Prostate gland (tissue), 2 donors: Measurements from ENCODE around the gene ADIPOR2. TPM values are rescaled to one million over a fixed set of nuclear protein-coding genes. Genes with fewer than 3 reads are reported as not detected.
"Not testable (repeated sequence)": the region's sequence is repeated elsewhere in the genome, so short reads cannot be mapped to it uniquely, and the experiment has no call there.

Experiments used
- DNase-seq: peaks from one replicate; pipeline ENCODE4 v3.0.0-alpha.2; 2019; ENCODE audit warnings: low spot score
- H3K27ac ChIP-seq, 2 donors: fragments of 200-600 bp; sonication (generic); 2 replicates each; pipeline ENCODE4 v1.5.1; 2017 to 2019
- H3K27me3 ChIP-seq: fragments of 200-600 bp; sonication (generic); replicated peaks from 2 replicates; pipeline ENCODE4 v1.5.1; 2019; ENCODE audit not compliant: insufficient read depth
- H3K36me3 ChIP-seq, 2 donors: fragments of 200-600 bp; sonication (generic); 1 replicate in 1 of 2; 2 replicates in 1 of 2; pipeline versions ENCODE4 v1.5.1 to v1.8.1; 2017 to 2019
- H3K4me1 ChIP-seq: fragments of 200-600 bp; sonication (generic); replicated peaks from 2 replicates; pipeline ENCODE4 v1.5.1; 2019
- H3K4me3 ChIP-seq, 2 donors: fragments of 200-600 bp; sonication (generic); 2 replicates each; pipeline ENCODE4 v1.5.1; 2017 to 2019
- H3K9me3 ChIP-seq: fragments of 200-600 bp; sonication (generic); 2 replicates; pipeline ENCODE4 v1.5.1; 2017
- CTCF ChIP-seq, 4 experiments: fragments of 200-600 bp in 2 of 4; fragments of 450-650 bp in 2 of 4; sonication (generic) in 2 of 4; IDR thresholded peaks; 1 replicate in 3 of 4; 2 replicates in 1 of 4; pipeline ENCODE4 v1.5.1; 2016 to 2019; ENCODE audit warnings: antibody characterized with exemption in 4 of 4, mild to moderate bottlenecking in 2 of 4, moderate library complexity in 2 of 4
- POLR2A ChIP-seq: fragments of 450-650 bp; IDR thresholded peaks from one replicate; pipeline ENCODE4 v1.6.1; 2016; ENCODE audit warnings: antibody characterized with exemption, mild to moderate bottlenecking
- POLR2AphosphoS5 ChIP-seq: sonication (generic); formaldehyde crosslinking; IDR thresholded peaks from one replicate; pipeline ENCODE4 v1.6.1; 2017; ENCODE audit warnings: antibody characterized with exemption
- WGBS: methylation state at CpG from one replicate; pipeline ENCODE4 v1.1.5; 2018; 5-methylcytosine and 5-hydroxymethylcytosine counted together
- intact Hi-C: fragments of 100-400 bp; cut with DNase I; formaldehyde crosslinking; loops from one replicate; pipeline ENCODE4 v1.14.2; 2022
- total RNA-seq, 2 donors: library from RNA; depleted of rRNA; stranded (reverse); fragments of >200 nt; gene quantifications; one replicate each; pipeline ENCODE4 v1.1.0, GENCODE V29; 2016

Gene ADIPOR2
- total RNA-seq, 2 donors from 2014 or later = 23.7 to 46.2 TPM

GRCh38 chr12:1815814-1816729 is 125.2 kb downstream of the ADIPOR2 start:
- H3K9me3 ChIP-seq = no peaks in the 10 kb centered on the region
- H3K27ac ChIP-seq = no peak overlapping the region
- 53% methylated on average over 21 of the region's 21 CpGs for WGBS
- H3K4me3 ChIP-seq = no peak overlapping the region
- no peaks in the 10 kb centered on the region for H3K4me1 ChIP-seq
- TF ChIP-seq POLR2A = no peak
- TF ChIP-seq POLR2AphosphoS5 = no peak
- TF ChIP-seq CTCF (IDR thresholded peaks at IDR 0.05) = no peak
- peaks cover 8% of the 10 kb centered on the region for H3K27me3 ChIP-seq
- no peak for DNase-seq
- intact Hi-C loops = no loop called here
- no peaks in the 10 kb centered on the region for H3K36me3 ChIP-seq

- TF ChIP-seq POLR2AphosphoS5 (no peak), POLR2A (no peak), CTCF (IDR thresholded peaks at IDR 0.05) (no peak)
- WGBS = 91% methylated on average over 9 of the region's 9 CpGs
- H3K4me3 ChIP-seq = no peak overlapping the region
- no peak for DNase-seq
- H3K36me3 ChIP-seq = no peaks in the 10 kb centered on the region
- H3K9me3 ChIP-seq = no peaks in the 10 kb centered on the region
- intact Hi-C loops = no loop called here
- H3K27ac ChIP-seq = no peak overlapping the region
- H3K4me1 ChIP-seq = no peaks in the 10 kb centered on the region
- peaks cover 14% of the 10 kb centered on the region for H3K27me3 ChIP-seq
Observed at GRCh38 chr12:1816730-1817348, 126.0 kb downstream of the ADIPOR2 start.

- H3K9me3 ChIP-seq, H3K4me1 ChIP-seq, H3K27ac ChIP-seq, H3K36me3 ChIP-seq, intact Hi-C loops, DNase-seq, H3K4me3 ChIP-seq: not testable (repeated sequence)
- WGBS = 94% methylated on average over 22 of the region's 28 CpGs
- peaks cover 16% of the 10 kb centered on the region for H3K27me3 ChIP-seq
Observed at GRCh38 chr12:1817928-1818327, 127.1 kb downstream of the ADIPOR2 start.

GRCh38 chr12:1819050-1819449 is 128.2 kb downstream of the ADIPOR2 start:
- Histone ChIP-seq H3K36me3 (no peaks in the 10 kb centered on the region), H3K4me1 (no peaks in the 10 kb centered on the region), H3K27ac (no peak overlapping the region), H3K27me3 (peaks cover 16% of the 10 kb centered on the region), H3K9me3 (no peaks in the 10 kb centered on the region), H3K4me3 (no peak overlapping the region)
- intact Hi-C loops = no loop called here
- TF ChIP-seq POLR2AphosphoS5 (no peak), POLR2A (no peak), CTCF (IDR thresholded peaks at IDR 0.05) (no peak)
- WGBS = 69% methylated on average over 9 of the region's 9 CpGs
- DNase-seq = no peak

GRCh38 chr12:1819571-1819970 is 128.7 kb downstream of the ADIPOR2 start:
- Histone ChIP-seq H3K27ac (no peak overlapping the region), H3K4me3 (no peak overlapping the region), H3K4me1 (no peaks in the 10 kb centered on the region), H3K9me3 (no peaks in the 10 kb centered on the region), H3K36me3 (no peaks in the 10 kb centered on the region), H3K27me3 (peaks cover 16% of the 10 kb centered on the region)
- 70% methylated on average over 6 of the region's 6 CpGs for WGBS
- DNase-seq = no peak
- intact Hi-C loops = no loop called here
- TF ChIP-seq CTCF (IDR thresholded peaks at IDR 0.05) (no peak), POLR2A (no peak), POLR2AphosphoS5 (no peak)
